Measurements from ENCODE around the gene CD300C.

- TF ChIP-seq CTCF (IDR thresholded peaks at IDR 0.05; ENCODE audit: low read depth, low read length) = no peak
- TF ChIP-seq EZH2phosphoT487 (IDR thresholded peaks at IDR 0.05; ENCODE audit: low read depth) = no peak
Measured at GRCh38 chr17:74525465-74525725, 20.5 kb downstream of the CD300C start.

All from OCI-LY3 (cell line).